ENCODE data around the gene SLC43A2. TPM values are rescaled to one million over a fixed set of nuclear protein-coding genes. Genes with fewer than 3 reads are reported as not detected.

Gene SLC43A2
- total and polyA plus RNA-seq, 2 of the 13 experiments (the other 11 are each of a cell fraction or from before 2014, with no cell fraction given), result 7.3 to 20.0 TPM

- TF ChIP-seq SRSF1 (optimal IDR thresholded peaks at IDR 0.05; ENCODE audit: low read depth, low read length), result no peak
These were observed 22.9 kb upstream of the SLC43A2 start (continued) for GRCh38 chr17:1651559-1651844.

GRCh38 chr17:1650731-1651558 lies 22.3 kb upstream of the SLC43A2 start:
- H3K4me3 ChIP-seq (replicated peaks in 1 of 3; ENCODE audit: insufficient read depth in 1 of 3, low read depth in 2 of 3, low read length in 3 of 3), result peak overlapping the region in 2 of 3 experiments; percentile 24 to 74; a peak in 2 of 6 replicates
- peak overlapping the region; percentile 81; the same call in 1 of the 2 replicates for H3K4me2 ChIP-seq (ENCODE audit: low read depth, low read length)
- in situ Hi-C loops (cut with HindIII; ENCODE audit: extremely low pct_ligation_motif_present, low pct_unique_long_range_greater_than_20kb) (no loop called here), intact Hi-C loops (cut with micrococcal nuclease; ENCODE audit: unreplicated experiment) (no loop called here)
- peaks cover 50% of the 10 kb centered on the region for H3K4me1 ChIP-seq (ENCODE audit: insufficient read depth, low read length)
- BruUV-seq (replicated peaks), result TSS peak; percentile 49
- peaks cover 6% of the 10 kb centered on the region; the same call in 1 of the 2 replicates for H4K20me1 ChIP-seq (ENCODE audit: insufficient read depth, low read length)
- H3K27me3 ChIP-seq (ENCODE audit: control insufficient read depth in 1 of 2, insufficient read depth in 2 of 2, low read length in 2 of 2), result no peaks in the 10 kb centered on the region
- FAIRE-seq, result no peak
- peak; percentile 39; the same call in 1 of the 2 replicates for TF ChIP-seq ZBTB38 (CRISPR knock-in tag; IDR thresholded peaks at IDR 0.05)
- TF ChIP-seq ZNF724P (CRISPR knock-in tag; IDR thresholded peaks at IDR 0.05; ENCODE audit: borderline replicate concordance), result no peak
- TF ChIP-seq SP1 (IDR thresholded peaks at IDR 0.05), result no peak
- no peak for TF ChIP-seq SP1 (CRISPR knock-in tag; IDR thresholded peaks at IDR 0.05)
- TF ChIP-seq ZBTB33 (CRISPR knock-in tag; IDR thresholded peaks at IDR 0.05), result peak; percentile 92
- 0 out of 2 replicates have a peak, but pooled peaks have one; percentile 12 for TF ChIP-seq HIVEP1 (CRISPR knock-in tag; IDR thresholded peaks at IDR 0.05)
- no peak for TF ChIP-seq ZNF329 (CRISPR knock-in tag; IDR thresholded peaks at IDR 0.05; ENCODE audit: low read depth)
- TF ChIP-seq RXRA (CRISPR knock-in tag; IDR thresholded peaks at IDR 0.05), result 0 out of 2 replicates have a peak, but pooled peaks have one; percentile 16
- 0 out of 2 replicates have a peak, but pooled peaks have one; percentile 25 for TF ChIP-seq FOXO4 (CRISPR knock-in tag; conservative IDR thresholded peaks at IDR 0.05)
- peak; percentile 56 for TF ChIP-seq ZNF687 (CRISPR knock-in tag; IDR thresholded peaks at IDR 0.05)
- H3K36me3 ChIP-seq (replicated peaks in 1 of 2; ENCODE audit: control insufficient read depth in 1 of 2, insufficient read depth in 2 of 2, low read length in 2 of 2), result peaks cover 32 to 48% of the 10 kb centered on the region in 2 experiments
- H3K27ac ChIP-seq (ENCODE audit: extremely low read length, insufficient read depth, low read length), result peak overlapping the region; percentile 93
- CTCF ChIA-PET (ENCODE audit: low intra/inter-chr PET ratio, low total read pairs), result no interaction called here
- H2AFZ ChIP-seq (ENCODE audit: low read length), result no peak overlapping the region
- H3K79me2 ChIP-seq (ENCODE audit: insufficient read depth, low read length), result no peaks in the 10 kb centered on the region
- no peaks in the 10 kb centered on the region for H3K9me3 ChIP-seq (ENCODE audit: low read length)
- ATAC-seq, result no peak
- 87% methylated on average over 20 of the region's 22 CpGs for WGBS (ENCODE audit: low lambda C conversion rate)
- POLR2A ChIA-PET, result interaction anchor here (1.5 to 3.8 kb wide), 11 partner anchors 10 to 179 kb away, joined by 4 to 42 read pairs (median 9); partner anchors contain the start of genes PRPF8, RPA1, SERPINF1 and SMYD4
- no peak for DNase-seq (ENCODE audit: low spot score)
- H3K9ac ChIP-seq (ENCODE audit: insufficient read depth, low read depth, low read length), result peak overlapping the region; percentile 89; the same call in 1 of the 2 replicates

Data from HepG2 (cell line).